Measurements from ENCODE around the gene ELP5. TPM values are rescaled to one million over a fixed set of nuclear protein-coding genes. Genes with fewer than 3 reads are reported as not detected.

The ELP5 gene
- total and polyA plus RNA-seq, 2 of the 4 experiments (the other 2 are of a cell fraction) = 39.3 to 46.6 TPM

DNA sequence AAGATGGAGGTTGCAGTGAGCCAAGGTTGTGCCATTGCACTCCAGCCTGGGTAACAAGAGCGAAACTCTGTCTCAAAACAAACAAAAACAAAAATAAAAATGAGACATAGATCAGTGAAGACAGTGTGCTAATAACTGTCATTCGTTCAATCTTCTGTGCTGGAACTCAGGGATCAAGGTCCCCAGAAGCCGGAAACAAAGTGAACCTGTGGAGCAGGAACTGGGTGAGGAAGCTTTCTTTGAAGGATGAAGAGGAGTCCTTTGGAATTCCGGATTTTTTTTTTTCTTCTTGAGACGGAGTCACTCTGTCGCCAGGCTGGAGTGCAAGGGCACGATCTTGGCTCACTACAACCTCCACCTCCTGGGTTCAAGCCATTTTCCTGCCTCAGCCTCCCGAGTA lies 27.4 kb downstream of the ELP5 start:
- ChIA-PET CTCF (no interaction called here), POLR2A (ENCODE audit: unreplicated experiment) (no interaction called here)
- no peak overlapping the region for H2AFZ ChIP-seq (replicated peaks; ENCODE audit: low read length, poor library complexity)
- H3K56ac ChIP-seq (ENCODE audit: extremely low read depth, insufficient read depth, low read length) = no peak overlapping the region
- no peaks in the 10 kb centered on the region for H4K20me1 ChIP-seq (ENCODE audit: insufficient read depth, low read length)
- no peak overlapping the region for H4K8ac ChIP-seq (ENCODE audit: low read depth in 2 of 2, low read length in 2 of 2)
- TF ChIP-seq BHLHE40 (IDR thresholded peaks at IDR 0.05; ENCODE audit: low read depth, low read length) = no peak
- TF ChIP-seq, protein P1, sequence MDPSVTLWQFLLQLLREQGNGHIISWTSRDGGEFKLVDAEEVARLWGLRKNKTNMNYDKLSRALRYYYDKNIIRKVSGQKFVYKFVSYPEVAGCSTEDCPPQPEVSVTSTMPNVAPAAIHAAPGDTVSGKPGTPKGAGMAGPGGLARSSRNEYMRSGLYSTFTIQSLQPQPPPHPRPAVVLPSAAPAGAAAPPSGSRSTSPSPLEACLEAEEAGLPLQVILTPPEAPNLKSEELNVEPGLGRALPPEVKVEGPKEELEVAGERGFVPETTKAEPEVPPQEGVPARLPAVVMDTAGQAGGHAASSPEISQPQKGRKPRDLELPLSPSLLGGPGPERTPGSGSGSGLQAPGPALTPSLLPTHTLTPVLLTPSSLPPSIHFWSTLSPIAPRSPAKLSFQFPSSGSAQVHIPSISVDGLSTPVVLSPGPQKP (IDR thresholded peaks at IDR 0.05; ENCODE audit: borderline replicate concordance, low read depth, low read length) = no peak
- TF ChIP-seq MAZ (IDR thresholded peaks at IDR 0.05; ENCODE audit: borderline replicate concordance, low read depth, low read length) = no peak
- no peak for TF ChIP-seq RAD21 (IDR thresholded peaks at IDR 0.05; ENCODE audit: low read length)
- TF ChIP-seq, protein P2, sequence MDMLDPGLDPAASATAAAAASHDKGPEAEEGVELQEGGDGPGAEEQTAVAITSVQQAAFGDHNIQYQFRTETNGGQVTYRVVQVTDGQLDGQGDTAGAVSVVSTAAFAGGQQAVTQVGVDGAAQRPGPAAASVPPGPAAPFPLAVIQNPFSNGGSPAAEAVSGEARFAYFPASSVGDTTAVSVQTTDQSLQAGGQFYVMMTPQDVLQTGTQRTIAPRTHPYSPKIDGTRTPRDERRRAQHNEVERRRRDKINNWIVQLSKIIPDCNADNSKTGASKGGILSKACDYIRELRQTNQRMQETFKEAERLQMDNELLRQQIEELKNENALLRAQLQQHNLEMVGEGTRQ (IDR thresholded peaks at IDR 0.05; ENCODE audit: low read depth, low read length) = no peak
- H3K9me1 ChIP-seq (ENCODE audit: insufficient read depth, low read length) = no peaks in the 10 kb centered on the region
- H3K9me3 ChIP-seq (ENCODE audit: control insufficient read depth, insufficient read depth, low read length) = no peaks in the 10 kb centered on the region
- no peak overlapping the region for H3K18ac ChIP-seq (ENCODE audit: low read depth, low read length)
- H3K23ac ChIP-seq (ENCODE audit: low read depth, low read length) = no peak overlapping the region
- H3K36me3 ChIP-seq (ENCODE audit: control insufficient read depth, insufficient read depth, low read length) = no peaks in the 10 kb centered on the region
- no peak overlapping the region for H2AK9ac ChIP-seq (replicated peaks; ENCODE audit: low read depth, low read length, poor library complexity)
- H3K9ac ChIP-seq (ENCODE audit: low read depth, low read length) = no peak overlapping the region
- H3K4me1 ChIP-seq (ENCODE audit: control insufficient read depth, insufficient read depth, low read length) = peaks cover 2% of the 10 kb centered on the region; the same call in 1 of the 2 replicates
- H2AK5ac ChIP-seq (ENCODE audit: low read depth, low read length) = no peak overlapping the region
- in situ Hi-C loops (cut with MboI; ENCODE audit: low sequenced_read_pairs) = loop anchor here (5.0 kb wide), 1 partner anchor 53 kb away; no protein-coding TSS in a partner anchor
- H2BK20ac ChIP-seq (ENCODE audit: low read depth, low read length) = no peak overlapping the region
- no peak overlapping the region for H4K5ac ChIP-seq (ENCODE audit: low read depth, low read length)
- no peak overlapping the region for H3K27ac ChIP-seq (ENCODE audit: insufficient read depth, low read length)
- no peak overlapping the region for H2BK15ac ChIP-seq (ENCODE audit: low read depth, low read length)
- H3K79me1 ChIP-seq (ENCODE audit: low read depth in 1 of 2, low read length in 2 of 2) = no peaks in the 10 kb centered on the region
- no peak overlapping the region for H3K4me2 ChIP-seq (ENCODE audit: low read depth, low read length)
- dilution Hi-C loops (cut with HindIII; ENCODE audit: low sequenced_read_pairs, unreplicated experiment) = no loop called here
- no peak for ATAC-seq (ENCODE audit: low read depth)
- H3K27me3 ChIP-seq (ENCODE audit: control insufficient read depth, insufficient read depth, low read length) = peaks cover 20% of the 10 kb centered on the region; the same call in 1 of the 2 replicates
- no peak for DNase-seq
- no TSS peak for BruUV-seq (replicated peaks)
- H3K14ac ChIP-seq (replicated peaks; ENCODE audit: low read depth, low read length) = no peak overlapping the region
- H2BK120ac ChIP-seq (ENCODE audit: low read depth, low read length) = no peak overlapping the region
- H3K4me3 ChIP-seq (ENCODE audit: insufficient read depth, low read depth, low read length) = no peak overlapping the region
- H3K4ac ChIP-seq (ENCODE audit: low read depth, low read length) = no peak overlapping the region
- WGBS, 2 experiments (ENCODE audit: extremely low coverage in 2 of 2, insufficient read length in 1 of 2) = no CpG with 5 or more reads among the region's 8 CpGs
- intact Hi-C loops (cut with micrococcal nuclease) = no loop called here
- no peak overlapping the region for H4K91ac ChIP-seq (ENCODE audit: insufficient read depth, low read depth, low read length)
- H2BK5ac ChIP-seq (ENCODE audit: low read depth, low read length, poor library complexity, severe bottlenecking) = no peak overlapping the region
